GM23248 (cell line): ENCODE data around the gene DNAH7.

Experiments used
- EZH2 ChIP-seq: fragments of 200-600 bp; sonication (generic); IDR thresholded peaks from 2 replicates; pipeline ENCODE4 v1.6.1; 2018; ENCODE audit warnings: antibody characterized with exemption, mild to moderate bottlenecking; ENCODE audit not compliant: insufficient read depth, poor library complexity, severe bottlenecking
- EZH2phosphoT487 ChIP-seq: fragments of 200-600 bp; sonication (generic); IDR thresholded peaks from 2 replicates; pipeline ENCODE4 v1.6.1; 2018; ENCODE audit warnings: antibody characterized with exemption, moderate library complexity, mild to moderate bottlenecking, low read depth; ENCODE audit not compliant: insufficient read depth

DNA sequence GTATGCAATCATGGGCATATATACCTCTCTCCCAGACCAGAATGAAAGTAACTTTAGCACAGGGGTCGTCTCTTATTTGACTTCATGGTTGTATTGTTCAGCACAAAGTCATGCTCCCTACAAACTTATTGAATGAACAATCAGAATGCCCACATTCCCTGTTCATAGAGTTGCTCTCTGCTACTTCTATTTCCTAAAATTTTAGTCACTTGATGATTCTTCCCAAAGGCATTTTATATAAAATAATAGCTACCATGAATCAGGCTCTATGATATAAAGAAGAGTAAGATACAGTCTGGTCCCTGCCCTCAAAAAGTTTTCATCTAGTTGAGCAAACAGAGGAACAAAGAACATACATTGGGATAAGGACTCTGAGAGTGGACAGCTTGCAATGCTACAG is 249.4 kb downstream of the DNAH7 start:
- TF ChIP-seq EZH2phosphoT487: no peak
- no peak for TF ChIP-seq EZH2
